Fibroblast of lung (primary cell): ENCODE data around the gene PGC.

Source experiments
- CTCF ChIP-seq, 2 donors: IDR thresholded peaks in 1 of 2; conservative IDR thresholded peaks in 1 of 2; 1 replicate in 1 of 2; 2 replicates in 1 of 2; pipeline ENCODE4 v1.5.1; 2011 to 2012; ENCODE audit warnings: low read length in 2 of 2, control low read depth in 1 of 2, inconsistent platforms in 1 of 2, low read depth in 1 of 2, mild to moderate bottlenecking in 1 of 2
- EZH2 ChIP-seq: IDR thresholded peaks from 2 replicates; pipeline ENCODE4 v1.5.1; 2012; ENCODE audit warnings: low read length, control low read depth, mild to moderate bottlenecking; ENCODE audit errors: missing control alignments

- TF ChIP-seq CTCF (conservative IDR thresholded peaks at IDR 0.05 in 1 of 2, IDR thresholded peaks at IDR 0.05 in 1 of 2; ENCODE audit: low read depth in 1 of 2, low read length in 2 of 2) (peak; percentile 62), EZH2 (no peak)
These were observed 41.0 kb downstream of the PGC start for GRCh38 chr6:41705996-41706835.
